HG03558 (cell line): ENCODE data around the gene NPSR1.
"Not testable (repeated sequence)": the region's sequence is repeated elsewhere in the genome, so short reads cannot be mapped to it uniquely, and the experiment has no call there.

Experiments used
- ATAC-seq: cut with Tn5 transposase; IDR thresholded peaks from one replicate; pipeline ENCODE4 v1.9.1; 2021; ENCODE audit warnings: moderate number of reproducible peaks; ENCODE audit not compliant: unreplicated experiment; ENCODE audit errors: extremely low read depth

The NPSR1 gene

DNA sequence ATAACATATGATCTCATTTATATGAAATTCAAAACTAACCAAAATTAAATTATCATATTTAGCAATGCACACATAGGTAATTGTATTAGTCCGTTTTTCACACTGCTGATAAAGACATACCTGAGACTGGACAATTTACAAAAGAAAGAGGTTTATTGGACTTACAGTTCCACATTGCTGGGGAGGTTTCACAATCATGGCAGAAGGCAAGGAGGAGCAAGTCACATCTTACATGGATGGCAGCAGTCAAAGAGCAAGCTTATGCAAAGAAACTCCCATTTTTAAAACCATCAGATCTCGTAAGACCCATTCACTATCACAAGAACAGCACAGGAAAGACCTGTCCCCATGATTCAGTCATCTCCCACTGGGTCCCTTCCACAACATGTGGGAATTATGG is 200.4 kb downstream of the NPSR1 start:
- ATAC-seq = not testable (repeated sequence)

DNA sequence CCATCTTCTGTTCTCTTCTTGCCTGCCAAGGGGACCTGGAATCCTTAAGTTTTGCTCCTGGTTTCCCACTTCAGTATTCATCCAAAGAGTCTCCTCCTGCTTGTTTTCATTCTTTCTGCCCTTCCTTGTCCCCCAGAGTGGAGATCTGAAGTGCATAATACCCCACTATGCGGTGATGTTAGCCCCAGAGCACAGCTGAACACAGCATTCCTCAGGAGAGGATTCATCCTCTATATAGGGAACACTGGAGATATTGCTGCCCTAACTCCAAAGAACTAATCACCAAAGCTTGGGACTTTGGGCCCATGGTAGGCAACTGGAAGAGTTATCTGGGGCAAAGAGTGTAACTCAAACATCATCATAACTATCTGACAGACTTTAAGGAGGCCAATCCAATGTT is 201.3 kb downstream of the NPSR1 start:
- not testable (repeated sequence) for ATAC-seq

DNA sequence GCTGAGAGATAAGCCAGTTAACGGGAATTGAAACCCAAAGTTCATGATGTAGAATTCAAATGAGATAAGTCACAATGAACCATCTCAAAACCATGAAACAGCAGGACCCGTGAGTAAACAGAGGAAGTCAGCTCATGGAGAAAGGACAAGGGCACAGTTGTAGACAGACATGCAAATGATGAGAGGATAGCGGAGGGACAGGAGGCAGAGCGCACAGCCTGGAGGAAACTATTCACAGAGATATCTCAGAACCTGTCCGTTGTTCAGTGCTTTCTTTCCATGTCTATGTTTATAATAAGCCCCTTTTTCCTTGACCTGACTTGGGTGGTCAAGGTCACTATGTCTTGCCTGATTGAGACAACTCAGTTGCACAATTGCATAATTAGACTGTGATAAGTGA is 208.2 kb downstream of the NPSR1 start:
- not testable (repeated sequence) for ATAC-seq

DNA sequence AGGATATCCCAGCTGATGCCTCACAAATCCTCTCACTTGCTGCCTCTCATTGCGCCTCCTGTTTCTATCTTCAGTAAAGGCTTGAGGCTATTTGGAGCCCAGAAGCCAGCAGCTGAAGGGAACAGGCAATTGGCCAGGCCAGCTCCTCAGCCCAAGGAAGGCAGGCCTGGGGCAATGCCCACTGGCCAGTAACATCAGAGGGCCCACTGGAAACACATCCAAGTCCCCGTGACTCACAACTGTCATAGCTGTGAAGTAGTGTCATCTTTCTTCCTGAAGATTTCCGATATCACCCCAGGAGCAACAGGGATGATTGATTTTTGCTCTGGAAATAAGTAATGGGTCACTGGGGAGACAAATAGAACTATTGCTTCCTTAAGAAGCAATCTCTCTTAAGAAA is 209.3 kb downstream of the NPSR1 start:
- not testable (repeated sequence) for ATAC-seq

DNA sequence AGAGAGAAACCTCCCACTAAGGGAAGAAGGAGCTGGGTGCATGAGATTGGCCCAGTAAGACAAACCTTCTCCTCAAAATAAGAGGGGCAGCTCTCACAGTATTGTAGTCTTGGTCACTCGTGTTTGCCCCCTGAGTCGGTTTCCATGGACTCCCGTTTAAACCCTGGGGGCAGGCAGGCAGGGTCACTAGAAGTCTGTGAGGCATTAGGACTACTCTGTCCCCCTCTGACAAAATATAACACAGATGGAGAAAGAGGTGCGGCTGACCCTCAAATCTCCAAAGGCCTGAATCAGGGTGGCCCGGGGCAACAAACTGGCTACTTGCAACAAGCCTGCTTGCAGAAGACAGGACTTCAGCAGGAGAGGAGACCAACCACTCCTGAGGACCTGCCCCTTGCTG is 210.6 kb downstream of the NPSR1 start:
- ATAC-seq = not testable (repeated sequence)

DNA sequence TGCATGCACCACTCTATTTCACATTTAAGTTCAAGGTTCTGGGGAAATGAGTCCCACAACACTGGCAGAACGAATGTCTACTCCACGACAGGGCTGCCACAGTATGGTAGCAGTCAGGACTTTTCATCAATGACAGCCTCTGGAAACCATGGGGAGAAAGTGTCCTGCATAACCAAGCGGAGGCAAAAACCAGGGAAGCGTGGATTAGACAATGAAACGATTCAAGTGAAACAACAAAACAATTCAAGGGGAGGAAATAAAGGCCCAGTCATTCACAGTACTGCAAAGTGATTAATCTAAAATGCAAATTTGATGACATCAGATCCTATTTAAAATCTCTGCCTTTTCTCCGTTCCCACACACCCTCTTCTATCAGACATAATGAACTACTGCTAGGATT is 211.0 kb downstream of the NPSR1 start:
- ATAC-seq = no peak

DNA sequence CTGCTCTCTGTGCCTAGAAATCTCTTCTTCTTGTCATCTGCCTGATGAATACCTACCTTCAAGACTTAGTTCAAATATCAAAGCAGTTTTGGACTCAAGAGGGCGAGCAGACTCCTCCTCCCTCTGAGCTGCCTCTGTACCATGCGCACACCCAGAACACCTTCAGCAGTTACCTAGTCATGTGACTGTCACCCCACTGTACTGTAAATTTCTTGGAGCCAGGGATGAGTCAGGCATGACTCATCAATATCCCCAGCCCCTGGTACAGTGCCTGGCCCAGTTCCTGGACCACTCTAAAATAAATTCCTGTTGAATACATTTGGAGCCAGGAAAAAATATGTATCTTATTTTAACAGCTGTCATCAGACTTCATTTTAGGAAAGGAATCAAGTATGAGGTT is 212.0 kb downstream of the NPSR1 start:
- not testable (repeated sequence) for ATAC-seq

DNA sequence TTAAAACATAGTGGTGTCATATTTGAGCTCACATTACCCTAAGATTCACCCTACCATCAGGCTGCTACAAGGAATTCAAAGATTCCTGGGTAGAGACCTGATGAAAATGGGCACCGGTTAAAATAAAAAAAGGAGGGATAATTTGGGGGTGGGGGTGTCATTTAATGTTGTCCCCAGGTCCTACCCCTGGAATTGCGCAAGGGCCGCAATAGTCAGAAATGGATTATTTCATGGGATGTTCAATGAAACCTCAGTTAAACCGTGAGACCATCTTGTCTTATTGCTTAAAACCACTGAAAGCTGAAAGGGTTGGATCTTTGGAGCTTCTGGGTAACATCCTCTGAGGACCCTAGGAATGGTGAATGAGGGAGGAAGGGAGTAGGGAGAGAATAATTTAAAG is 216.3 kb downstream of the NPSR1 start:
- not testable (repeated sequence) for ATAC-seq

DNA sequence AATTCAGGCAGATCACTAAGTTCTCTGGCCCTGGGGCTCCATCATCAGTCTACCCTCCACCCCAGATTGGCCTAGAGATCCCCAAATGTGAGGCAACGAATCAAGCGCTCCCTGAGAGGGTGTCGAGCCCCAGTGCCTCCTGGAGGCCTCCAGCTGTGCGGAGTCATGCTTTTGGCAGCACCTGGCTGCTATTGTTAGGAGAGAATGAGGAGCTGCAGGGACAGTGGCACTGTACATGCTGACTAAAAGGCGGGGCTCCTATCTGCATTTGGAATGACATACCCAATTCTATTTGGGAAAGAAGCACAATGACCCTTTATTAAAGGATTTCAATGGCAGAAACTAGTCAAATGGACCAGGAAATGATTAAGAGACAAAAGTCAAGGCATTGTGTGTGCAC is 217.5 kb downstream of the NPSR1 start:
- no peak for ATAC-seq

DNA sequence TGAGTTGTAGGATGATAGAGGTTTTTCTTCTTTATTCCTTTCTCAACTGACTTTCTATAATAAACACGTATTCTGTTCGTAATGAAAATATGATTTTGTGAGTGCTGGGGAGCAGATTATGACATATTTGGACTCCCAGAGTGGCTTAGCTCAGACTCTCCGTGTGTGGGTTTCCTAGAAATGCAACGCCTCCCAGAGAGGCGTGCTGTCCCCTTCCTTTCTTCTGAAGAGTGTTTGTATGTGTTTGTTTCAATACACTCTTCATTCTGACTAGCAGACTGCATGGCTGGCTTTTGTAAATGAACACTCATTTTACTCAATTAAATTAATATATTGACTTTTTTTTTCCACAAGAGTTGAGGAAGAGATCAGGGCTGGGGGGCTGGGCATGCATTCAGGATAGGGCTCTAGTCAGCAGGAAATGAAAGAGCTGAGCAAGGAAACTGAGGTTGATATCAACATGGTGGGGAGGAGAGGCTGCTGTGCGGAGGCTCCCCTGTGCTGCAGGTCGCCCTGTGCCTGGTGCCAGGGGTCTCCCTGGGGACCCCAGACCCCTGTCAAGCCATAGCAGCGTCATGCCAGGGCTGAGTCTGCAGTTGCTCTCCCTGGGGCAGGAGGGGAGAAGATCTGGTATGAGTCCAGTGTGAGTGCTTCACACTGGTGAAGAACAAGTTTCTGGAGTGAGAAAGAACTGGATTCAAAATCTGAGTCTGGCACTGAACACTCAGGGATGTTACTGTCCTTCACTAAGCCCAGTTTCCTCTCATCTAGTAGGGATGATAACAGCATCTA is 221.1 kb downstream of the NPSR1 start:
- ATAC-seq = not testable (repeated sequence)

DNA sequence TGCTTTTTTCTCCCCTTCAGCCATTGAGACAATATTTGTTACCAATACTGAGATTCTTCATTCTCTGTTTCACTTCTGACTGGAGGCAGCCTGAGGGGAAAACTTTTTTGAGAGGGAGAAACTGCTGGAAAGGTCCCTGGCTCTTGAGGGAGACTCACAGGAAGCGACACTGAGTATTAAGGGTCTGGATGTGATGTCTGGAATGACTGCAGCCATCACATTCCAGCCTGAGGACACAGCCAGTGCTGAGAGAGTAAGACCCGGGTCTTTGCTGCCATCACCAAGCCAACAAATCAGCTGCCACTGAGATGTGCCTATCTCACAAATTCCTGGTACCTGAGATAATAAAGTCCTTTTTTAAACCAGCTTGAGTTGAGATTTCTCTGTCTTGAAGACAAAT is 221.9 kb downstream of the NPSR1 start:
- no peak for ATAC-seq

DNA sequence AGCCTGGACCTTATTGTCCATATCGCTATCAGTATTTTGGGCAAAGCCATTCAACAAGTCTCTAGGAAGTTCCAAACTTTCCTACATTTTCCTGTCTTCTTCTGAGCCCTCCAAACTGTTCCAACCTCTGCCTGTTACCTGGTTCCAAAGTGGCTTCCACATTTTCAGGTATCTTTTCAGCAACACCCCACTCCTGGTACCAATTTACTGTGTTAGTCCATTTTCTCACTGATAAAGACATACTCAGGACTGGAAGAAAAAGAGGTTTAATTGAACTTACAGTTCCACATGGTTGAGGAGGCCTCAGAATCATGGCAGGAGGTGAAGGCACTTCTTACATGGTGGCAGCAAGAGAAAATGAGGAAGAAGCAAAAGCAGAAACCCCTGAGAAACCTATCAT is 225.8 kb downstream of the NPSR1 start:
- ATAC-seq = not testable (repeated sequence)

DNA sequence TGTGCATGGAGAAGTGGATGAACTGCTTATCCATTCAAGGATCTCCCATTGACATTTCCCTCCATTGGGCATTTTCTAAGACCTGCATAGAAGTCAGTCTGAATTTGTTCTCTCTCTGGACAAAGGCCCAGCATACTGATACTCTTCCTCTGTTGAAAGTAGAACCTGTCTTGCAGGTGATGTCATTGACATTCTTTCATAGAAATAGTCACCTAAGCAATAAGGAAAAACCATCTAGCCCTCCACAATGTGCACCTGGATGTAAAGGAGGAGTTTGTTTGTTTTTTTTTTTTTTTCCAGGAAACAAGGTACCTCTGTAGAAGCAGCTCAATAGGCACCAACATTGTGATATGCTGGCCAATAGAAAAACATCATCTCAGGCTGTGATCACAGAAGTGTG is 228.8 kb downstream of the NPSR1 start:
- no peak for ATAC-seq

DNA sequence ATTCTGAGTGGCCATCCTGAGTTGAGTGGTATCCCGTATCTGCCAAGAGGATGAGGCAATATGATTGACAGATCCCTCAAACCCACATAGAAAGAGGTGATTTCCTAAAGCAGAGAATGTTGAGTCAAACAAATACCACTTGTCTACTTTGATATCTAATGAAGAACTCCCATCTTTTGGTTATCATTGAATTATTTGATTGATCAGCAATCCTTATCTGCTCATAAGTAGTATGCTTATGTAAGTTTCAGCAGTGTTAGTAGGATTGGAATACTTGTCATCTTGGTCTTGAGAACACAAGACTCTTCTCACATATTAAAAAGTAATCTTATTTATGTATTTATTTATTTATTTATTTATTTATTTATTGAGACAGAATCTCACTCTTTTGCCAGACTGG is 231.9 kb downstream of the NPSR1 start:
- ATAC-seq = no peak

DNA sequence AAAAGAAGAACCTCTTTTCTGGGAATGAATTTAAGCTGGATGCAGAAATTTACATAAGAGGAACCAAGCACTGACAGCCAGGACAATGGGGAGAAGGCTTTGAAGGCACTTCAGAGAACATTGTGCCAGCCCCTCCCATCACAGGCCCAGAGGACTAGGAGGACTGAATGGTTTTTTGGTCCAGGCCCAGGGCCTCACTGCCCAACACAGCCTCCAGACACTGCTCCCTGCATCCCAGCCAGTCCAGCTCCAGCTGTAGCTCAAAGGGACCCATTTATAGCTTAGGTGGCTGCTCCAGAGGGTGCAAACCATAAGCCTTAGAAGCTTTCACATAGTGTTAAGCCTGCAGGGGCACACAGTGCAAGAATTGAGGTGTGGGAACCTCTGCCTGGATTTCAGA is 237.2 kb downstream of the NPSR1 start:
- ATAC-seq = no peak
